Small intestine (tissue), 7 donors: ENCODE data around the gene RERE. TPM values are rescaled to one million over a fixed set of nuclear protein-coding genes. Genes with fewer than 3 reads are reported as not detected.
A peak's percentile ranks its signal among the peaks of the same experiment; 100 is the strongest.

Experiments used
- DNase-seq, 2 donors: peaks; one replicate each; pipeline versions ENCODE4 v3.0.0 to v3.0.0-alpha.2; 2013
- FAIRE-seq: peaks from 2 replicates; lab custom pipeline; 2012; peaks lifted over from hg19 to GRCh38; lab: Jason Lieb, UNC
- H3K27ac ChIP-seq, 3 donors: one replicate each; pipeline ENCODE4 v1.5.1; 2013; ENCODE audit warnings: low read length in 2 of 3, mild to moderate bottlenecking in 2 of 3, control low read depth in 1 of 3, inconsistent platforms in 1 of 3, low read depth in 1 of 3, moderate library complexity in 1 of 3
- H3K27me3 ChIP-seq, 3 donors: one replicate each; pipeline ENCODE4 v1.6.1; 2013; ENCODE audit warnings: low read length in 3 of 3, inconsistent platforms in 1 of 3; ENCODE audit not compliant: control insufficient read depth in 3 of 3, insufficient read depth in 3 of 3
- H3K36me3 ChIP-seq, 3 donors: one replicate each; pipeline ENCODE4 v1.6.1; 2013; ENCODE audit warnings: low read length in 3 of 3, inconsistent platforms in 1 of 3, low read depth in 1 of 3, mild to moderate bottlenecking in 1 of 3, moderate library complexity in 1 of 3; ENCODE audit not compliant: control insufficient read depth in 3 of 3, insufficient read depth in 2 of 3
- H3K4me1 ChIP-seq, 3 donors: one replicate each; pipeline ENCODE4 v1.6.1; 2013; ENCODE audit warnings: low read length in 2 of 3, inconsistent platforms in 1 of 3, low read depth in 1 of 3, mild to moderate bottlenecking in 1 of 3, moderate library complexity in 1 of 3; ENCODE audit not compliant: control insufficient read depth in 3 of 3, insufficient read depth in 2 of 3
- H3K4me3 ChIP-seq, 3 donors: one replicate each; pipeline ENCODE4 v1.5.1; 2013; ENCODE audit warnings: low read length in 3 of 3, control low read depth in 1 of 3, inconsistent platforms in 1 of 3, low read depth in 1 of 3, mild to moderate bottlenecking in 1 of 3, moderate library complexity in 1 of 3
- H3K9me3 ChIP-seq, 2 donors: one replicate each; pipeline ENCODE4 v1.6.1; 2013; ENCODE audit warnings: low read depth in 1 of 2, low read length in 1 of 2; ENCODE audit not compliant: control insufficient read depth in 2 of 2, insufficient read depth in 1 of 2
- WGBS, 3 donors: extraction: QIAGEN DNeasy Blood & Tissue Kit; methylation state at CpG; one replicate each; pipeline ENCODE4 v1.1.7; 2013; 5-methylcytosine and 5-hydroxymethylcytosine counted together
- polyA plus RNA-seq, 4 donors: library from polyadenylated mRNA; stranded (reverse) in 3 of 4; unstranded in 1 of 4; fragments of 200-250 nt in 3 of 4; fragments of 120-200 nt in 1 of 4; gene quantifications; one replicate each; pipeline versions ENCODE4 v1.2.1 to v1.2.3, GENCODE V29; 2013
- donor health status: healthy with polysubstance abuse.
- donor health status: control.
- donor health status: control.
- donor health status: Bipolar disorder and iron deficiency.
- donor health status: healthy.

RERE gene
- polyA plus RNA-seq, 4 donors = 19.5 to 66.8 (median 25.8) TPM

DNA sequence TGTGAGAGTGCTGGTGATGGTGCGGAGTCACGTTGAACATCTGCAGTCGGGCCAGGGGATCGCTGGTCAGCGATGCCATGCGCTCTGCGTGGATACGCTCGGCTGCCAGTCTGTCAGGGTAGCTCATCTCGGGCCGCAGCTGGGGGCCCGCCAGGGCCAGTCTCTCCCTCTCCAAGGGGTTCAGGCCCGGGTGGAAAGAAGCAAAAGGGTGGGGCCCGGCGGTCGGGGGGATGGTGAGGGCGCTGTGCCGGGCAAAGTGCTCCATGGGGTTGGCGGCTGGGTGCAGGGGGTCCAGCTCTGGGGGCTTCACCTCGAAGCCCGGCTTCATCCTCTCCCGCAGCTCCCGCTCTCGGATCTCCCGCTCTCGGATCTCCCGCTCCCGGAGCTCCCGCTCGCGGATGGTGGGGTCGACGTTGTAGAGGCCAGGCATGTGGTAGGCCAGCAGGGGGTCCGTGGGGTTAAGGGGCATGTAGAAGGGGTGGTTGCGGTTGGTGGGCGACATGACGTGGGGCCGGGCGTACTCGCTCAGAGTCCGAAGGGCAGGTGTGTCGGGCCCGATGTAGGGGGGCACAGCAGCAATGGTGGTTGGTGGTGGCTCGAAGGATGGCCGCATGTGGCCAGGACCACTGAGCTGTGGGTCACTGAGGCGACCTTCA is 459.1 kb downstream of the RERE start:
- no peak for FAIRE-seq
- no peaks in the 10 kb centered on the region for H3K27me3 ChIP-seq
- no peak overlapping the region for H3K27ac ChIP-seq
- H3K36me3 ChIP-seq = peaks cover 24 to 98% (median 51%) of the 10 kb centered on the region in 3 donors
- WGBS, 3 donors = 87 to 94% (median 93%) methylated on average over 46 of the region's 46 CpGs
- no peaks in the 10 kb centered on the region for H3K9me3 ChIP-seq
- no peaks in the 10 kb centered on the region for H3K4me1 ChIP-seq
- H3K4me3 ChIP-seq = no peak overlapping the region
- DNase-seq = no peak

DNA sequence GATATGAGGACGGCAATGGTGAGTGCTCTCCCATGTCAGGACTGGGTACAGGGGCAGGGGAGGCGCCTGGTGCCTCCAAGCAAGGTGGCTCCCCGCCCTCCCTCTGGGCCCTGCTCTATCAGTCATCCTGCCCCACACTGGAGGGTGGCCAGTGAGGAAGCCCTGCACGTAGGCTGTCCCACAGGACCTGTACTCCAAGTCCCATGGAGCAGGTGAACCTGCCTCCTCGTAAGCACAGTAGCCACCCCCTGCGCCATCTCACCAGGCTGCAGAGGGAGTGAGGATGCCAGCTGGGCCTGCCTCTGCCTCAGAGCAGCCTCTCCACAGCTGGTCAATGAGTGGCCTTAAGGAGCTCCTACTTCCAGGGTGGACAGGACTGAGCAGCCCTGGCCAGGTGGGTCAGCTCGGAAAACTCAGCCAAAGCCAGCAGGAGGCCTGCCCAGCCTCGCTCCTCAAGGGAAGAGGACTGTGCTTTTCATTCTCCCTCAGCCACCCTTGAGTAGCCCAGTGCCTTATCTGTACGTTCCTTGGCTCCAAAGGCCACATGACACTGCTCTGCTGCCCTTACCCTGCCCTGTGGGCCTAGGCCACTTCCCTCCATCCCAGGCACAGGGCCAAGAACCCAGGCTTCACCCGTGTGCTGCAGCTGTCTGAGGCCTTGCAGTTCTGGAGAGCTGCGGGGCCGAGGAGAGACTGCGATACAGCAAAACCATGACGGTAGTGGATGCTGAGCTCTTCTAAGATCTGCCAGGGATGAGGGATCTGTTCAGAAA is 459.9 kb downstream of the RERE start:
- peaks cover 22 to 98% (median 46%) of the 10 kb centered on the region in 3 donors for H3K36me3 ChIP-seq
- H3K27me3 ChIP-seq = no peaks in the 10 kb centered on the region
- no peak overlapping the region for H3K27ac ChIP-seq
- DNase-seq = peak in 1 of 2 donors; percentile 77
- FAIRE-seq = no peak
- WGBS, 3 donors = 76 to 82% (median 80%) methylated on average over 13 to 14 of the region's 14 CpGs
- no peaks in the 10 kb centered on the region for H3K9me3 ChIP-seq
- no peak overlapping the region for H3K4me3 ChIP-seq
- no peaks in the 10 kb centered on the region for H3K4me1 ChIP-seq

DNA sequence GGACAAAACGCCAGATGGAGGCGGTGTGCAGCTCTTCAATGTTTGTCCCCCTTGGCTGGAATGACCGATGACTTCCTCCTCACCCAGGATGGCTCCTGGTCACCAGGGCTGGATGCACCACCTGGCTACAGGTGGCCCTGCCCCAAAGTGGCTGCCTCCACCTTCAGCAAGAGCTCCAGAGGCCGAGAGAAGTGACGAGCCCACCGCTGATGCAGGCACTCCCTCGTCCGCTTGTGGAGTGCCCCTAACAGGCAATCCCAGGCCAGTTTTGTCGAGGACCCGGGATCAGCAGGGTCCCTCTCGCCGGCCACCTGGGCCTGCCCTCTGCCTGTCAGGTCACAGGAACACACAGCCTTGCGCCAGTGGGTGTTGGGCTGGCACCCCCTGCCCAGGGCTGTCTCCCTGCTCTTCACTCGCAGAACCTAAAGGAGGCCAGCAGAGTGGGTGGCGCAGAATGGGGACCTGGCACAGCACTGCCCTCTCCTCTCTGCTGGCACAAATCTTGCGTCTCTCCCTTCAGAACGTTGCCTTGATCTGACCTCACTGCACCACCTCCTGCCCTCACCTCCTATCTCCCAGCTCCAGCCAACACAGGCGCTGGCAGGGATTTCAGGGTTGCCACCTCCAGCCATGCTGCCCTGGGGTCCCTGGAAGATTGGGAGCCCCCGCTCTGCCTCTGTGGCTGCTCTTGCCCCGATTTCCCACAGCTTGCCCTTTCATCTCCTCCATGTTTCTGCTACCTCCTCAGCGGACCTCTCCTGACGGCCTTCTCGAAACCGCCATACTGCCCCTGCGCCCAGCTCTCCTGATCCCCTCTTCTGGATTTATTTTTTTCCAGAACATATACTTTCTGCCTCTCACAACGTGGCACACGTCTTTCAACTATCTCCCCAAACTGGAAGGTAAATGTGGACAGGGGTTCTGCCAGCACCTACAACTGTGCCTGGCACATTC is 460.9 kb downstream of the RERE start:
- H3K9me3 ChIP-seq = no peaks in the 10 kb centered on the region
- H3K27me3 ChIP-seq = no peaks in the 10 kb centered on the region
- FAIRE-seq (no peak), DNase-seq (no peak)
- WGBS, 3 donors = 93 to 94% (median 93%) methylated on average over 27 of the region's 27 CpGs
- no peaks in the 10 kb centered on the region for H3K4me1 ChIP-seq
- H3K4me3 ChIP-seq = no peak overlapping the region
- peaks cover 14 to 97% (median 40%) of the 10 kb centered on the region in 3 donors for H3K36me3 ChIP-seq
- H3K27ac ChIP-seq = no peak overlapping the region

DNA sequence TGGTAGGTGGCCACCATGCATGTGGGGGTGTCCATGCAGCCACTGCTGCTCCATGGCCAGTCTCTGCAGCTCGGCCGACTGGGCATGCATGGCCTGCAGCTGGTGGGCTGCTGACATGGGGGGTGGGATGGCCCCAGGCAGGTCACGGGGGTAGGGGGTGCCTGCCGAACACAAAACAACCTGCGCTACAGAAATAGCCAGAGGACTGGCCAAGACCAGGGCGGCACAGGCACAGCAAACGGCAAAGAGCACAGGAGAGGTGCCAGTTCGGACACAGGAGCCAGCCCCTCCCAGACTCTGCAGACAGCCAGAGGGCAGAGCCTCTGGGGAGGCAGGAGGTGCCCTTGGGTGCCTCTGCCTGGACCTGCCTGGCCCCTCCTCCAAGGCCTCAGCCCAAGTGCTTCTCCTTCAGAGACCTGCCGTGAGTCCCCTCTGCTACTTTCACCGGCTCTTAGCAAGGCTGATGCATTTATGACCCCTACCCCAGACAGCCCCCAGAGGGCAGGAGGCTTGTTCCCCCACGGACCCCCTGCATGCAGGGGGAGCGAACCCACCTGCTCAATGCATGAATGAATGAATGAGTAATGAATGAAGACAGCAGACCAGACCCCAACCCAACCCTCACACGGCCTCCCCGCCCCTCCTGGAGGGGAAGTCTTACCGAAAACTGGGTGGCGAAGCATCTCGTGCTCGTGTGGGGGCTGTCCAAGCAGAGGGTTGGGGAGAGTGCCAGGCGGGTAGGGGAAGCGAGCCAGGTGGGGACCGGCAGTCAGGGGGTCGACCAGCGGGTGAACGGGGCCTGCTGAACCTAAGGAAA is 461.8 kb downstream of the RERE start:
- peaks cover 10 to 97% (median 32%) of the 10 kb centered on the region in 3 donors for H3K36me3 ChIP-seq
- DNase-seq = no peak

DNA sequence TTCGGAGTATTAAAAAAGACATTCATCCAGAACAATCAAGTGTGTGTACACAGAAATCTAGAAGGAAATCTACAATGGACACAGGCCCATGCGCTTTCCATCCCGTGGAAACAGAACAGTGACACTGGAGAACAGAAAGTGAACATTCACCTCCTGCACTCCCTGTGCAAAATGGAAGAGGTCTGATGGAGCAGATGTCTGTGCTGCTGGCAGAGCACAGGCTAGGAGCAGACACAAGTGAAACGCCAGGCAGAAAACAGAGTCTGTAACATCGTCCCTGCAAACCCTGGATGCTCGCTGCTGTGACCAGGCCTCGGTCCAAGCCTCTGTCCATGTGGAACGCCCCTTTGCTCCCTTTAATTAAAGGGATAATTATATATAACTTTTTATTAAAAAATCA is 463.4 kb downstream of the RERE start:
- no peaks in the 10 kb centered on the region for H3K9me3 ChIP-seq
- H3K4me1 ChIP-seq = no peaks in the 10 kb centered on the region
- H3K27me3 ChIP-seq = no peaks in the 10 kb centered on the region
- WGBS, 3 donors = 76 to 87% (median 86%) methylated on average over 8 of the region's 8 CpGs
- H3K36me3 ChIP-seq = peaks cover 10 to 84% (median 19%) of the 10 kb centered on the region in 3 donors
- FAIRE-seq = no peak
- DNase-seq = no peak
- H3K4me3 ChIP-seq = no peak overlapping the region
- H3K27ac ChIP-seq = no peak overlapping the region

More for the DNA sequence above, 461.8 kb downstream of the RERE start:
- Histone ChIP-seq H3K4me3 (no peak overlapping the region), H3K9me3 (no peaks in the 10 kb centered on the region), H3K27me3 (no peaks in the 10 kb centered on the region), H3K27ac (no peak overlapping the region), H3K4me1 (no peaks in the 10 kb centered on the region)
- FAIRE-seq = no peak
- 88 to 91% (median 89%) methylated on average over 23 to 24 of the region's 24 CpGs for WGBS, 3 donors

DNA sequence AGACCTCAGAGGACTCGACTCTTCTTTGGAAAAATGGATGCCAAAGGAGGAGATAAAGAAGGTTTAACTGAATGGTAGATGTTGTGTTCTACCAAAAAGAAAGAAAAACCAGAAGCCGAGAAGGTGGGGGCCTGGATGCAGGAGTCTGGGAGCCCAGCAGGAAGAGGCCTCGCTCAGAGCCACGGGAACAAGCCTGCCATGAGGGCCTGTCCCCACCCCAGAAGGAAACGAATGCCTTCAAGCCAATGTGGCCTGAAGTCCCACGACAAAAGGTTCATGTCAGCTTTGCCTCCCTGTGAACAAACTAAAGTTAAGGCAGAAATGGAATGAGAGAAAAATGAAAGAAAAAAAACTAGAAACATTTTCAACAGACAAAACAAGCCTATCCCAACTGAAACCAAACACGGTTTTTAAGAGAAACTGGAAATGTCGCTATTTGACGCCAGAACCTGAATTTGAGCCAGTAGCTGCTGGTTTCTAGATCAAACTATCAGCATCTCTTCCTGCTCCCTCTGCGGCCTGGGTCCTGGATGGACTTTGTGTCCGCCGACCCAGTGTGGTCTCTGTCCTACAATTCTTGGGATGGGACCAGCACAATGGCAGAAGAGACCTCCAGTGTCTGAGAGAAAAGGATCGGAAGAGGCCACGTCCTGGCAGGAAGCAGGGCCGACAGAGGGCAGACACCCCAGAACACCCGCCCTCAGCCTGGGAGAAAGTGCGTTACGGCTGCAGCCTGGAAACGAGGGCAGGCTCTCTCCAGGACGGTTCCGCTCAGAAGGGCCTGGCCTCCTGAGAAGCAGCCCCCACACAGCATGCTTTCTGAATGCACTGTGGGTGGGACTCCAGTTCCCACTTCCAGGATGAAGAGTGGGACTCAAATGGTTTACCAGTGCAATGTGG is 464.3 kb downstream of the RERE start:
- Histone ChIP-seq H3K9me3 (no peaks in the 10 kb centered on the region), H3K4me1 (no peaks in the 10 kb centered on the region), H3K27me3 (no peaks in the 10 kb centered on the region), H3K27ac (peak overlapping the region in 1 of 3 donors; percentile 4), H3K36me3 (peaks cover 10 to 75% (median 16%) of the 10 kb centered on the region in 3 donors), H3K4me3 (no peak overlapping the region)
- DNase-seq = no peak
- WGBS, 3 donors = 65 to 78% (median 75%) methylated on average over 21 of the region's 21 CpGs
- no peak for FAIRE-seq

DNA sequence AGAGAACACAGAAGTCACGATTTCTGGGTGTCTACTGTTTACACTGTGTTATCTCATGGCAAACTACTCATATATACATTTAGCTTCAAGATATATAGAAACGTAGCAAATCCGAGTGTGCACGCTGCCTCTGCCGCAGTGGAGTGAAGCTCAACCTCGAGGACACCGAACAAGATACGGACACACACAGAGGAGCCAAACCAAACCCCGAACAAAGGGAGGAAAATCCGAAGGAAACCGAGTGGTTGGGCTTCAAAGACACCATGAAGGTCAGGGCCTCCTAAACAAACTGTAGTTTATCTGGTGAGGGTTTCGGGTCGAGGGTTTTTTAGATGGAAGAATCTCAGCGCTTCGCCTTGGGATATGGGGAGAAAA is 465.0 kb downstream of the RERE start:
- no peak for FAIRE-seq
- WGBS, 3 donors = 70 to 79% (median 74%) methylated on average over 15 of the region's 15 CpGs

More for the DNA sequence above, 465.0 kb downstream of the RERE start:
- peak overlapping the region in 1 of 3 donors; percentile 4 for H3K27ac ChIP-seq
- H3K4me1 ChIP-seq = no peaks in the 10 kb centered on the region
- peaks cover 10 to 68% (median 16%) of the 10 kb centered on the region in 3 donors for H3K36me3 ChIP-seq
- no peak overlapping the region for H3K4me3 ChIP-seq
- DNase-seq = no peak
- no peaks in the 10 kb centered on the region for H3K27me3 ChIP-seq
- H3K9me3 ChIP-seq = no peaks in the 10 kb centered on the region
